GM21529 (cell line): ENCODE data around the gene TMIE.

Experiments used
- ATAC-seq: cut with Tn5 transposase; IDR thresholded peaks from one replicate; pipeline ENCODE4 v1.9.1; 2021; ENCODE audit not compliant: unreplicated experiment

The TMIE gene

DNA sequence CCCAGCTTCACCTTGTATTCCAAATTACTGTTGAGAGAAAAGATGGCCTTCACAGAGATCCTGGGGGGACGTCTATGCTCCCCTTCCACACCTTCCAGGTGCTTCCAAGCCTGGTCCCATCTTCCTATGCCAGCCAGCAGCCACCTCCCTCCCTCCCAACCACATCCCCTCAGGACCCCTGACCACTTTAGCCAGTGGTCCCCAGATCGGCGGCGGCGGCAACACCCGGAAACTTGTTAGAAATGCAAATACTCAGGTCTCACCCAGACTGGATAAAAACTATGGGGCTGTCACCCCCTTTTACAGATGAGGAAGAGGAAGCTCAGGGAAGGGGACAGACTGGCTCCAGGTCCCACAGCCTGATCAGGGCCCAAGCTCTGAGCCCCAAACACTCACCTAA lies 54.5 kb downstream of the TMIE start:
- ATAC-seq, result no peak

DNA sequence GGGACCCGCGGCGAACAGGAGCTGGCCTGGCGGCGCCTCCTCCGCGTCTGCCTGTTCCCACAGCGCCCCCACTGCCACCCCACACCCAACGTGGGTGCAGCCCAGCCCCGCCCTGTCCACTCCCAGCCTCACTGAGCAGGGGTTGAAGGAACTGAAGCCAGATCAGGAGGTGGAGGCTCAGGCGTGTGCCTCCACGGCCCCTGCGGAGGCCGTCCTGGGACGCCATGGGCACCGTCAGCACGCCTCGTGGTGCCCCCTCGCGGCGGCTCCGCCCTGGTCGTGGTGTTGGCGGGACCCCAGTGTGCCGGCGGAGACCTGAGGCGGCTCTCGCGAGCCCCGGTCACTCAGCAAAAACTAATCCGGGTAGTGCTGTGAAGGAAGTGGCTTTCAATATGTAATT lies 55.5 kb downstream of the TMIE start:
- no peak for ATAC-seq

DNA sequence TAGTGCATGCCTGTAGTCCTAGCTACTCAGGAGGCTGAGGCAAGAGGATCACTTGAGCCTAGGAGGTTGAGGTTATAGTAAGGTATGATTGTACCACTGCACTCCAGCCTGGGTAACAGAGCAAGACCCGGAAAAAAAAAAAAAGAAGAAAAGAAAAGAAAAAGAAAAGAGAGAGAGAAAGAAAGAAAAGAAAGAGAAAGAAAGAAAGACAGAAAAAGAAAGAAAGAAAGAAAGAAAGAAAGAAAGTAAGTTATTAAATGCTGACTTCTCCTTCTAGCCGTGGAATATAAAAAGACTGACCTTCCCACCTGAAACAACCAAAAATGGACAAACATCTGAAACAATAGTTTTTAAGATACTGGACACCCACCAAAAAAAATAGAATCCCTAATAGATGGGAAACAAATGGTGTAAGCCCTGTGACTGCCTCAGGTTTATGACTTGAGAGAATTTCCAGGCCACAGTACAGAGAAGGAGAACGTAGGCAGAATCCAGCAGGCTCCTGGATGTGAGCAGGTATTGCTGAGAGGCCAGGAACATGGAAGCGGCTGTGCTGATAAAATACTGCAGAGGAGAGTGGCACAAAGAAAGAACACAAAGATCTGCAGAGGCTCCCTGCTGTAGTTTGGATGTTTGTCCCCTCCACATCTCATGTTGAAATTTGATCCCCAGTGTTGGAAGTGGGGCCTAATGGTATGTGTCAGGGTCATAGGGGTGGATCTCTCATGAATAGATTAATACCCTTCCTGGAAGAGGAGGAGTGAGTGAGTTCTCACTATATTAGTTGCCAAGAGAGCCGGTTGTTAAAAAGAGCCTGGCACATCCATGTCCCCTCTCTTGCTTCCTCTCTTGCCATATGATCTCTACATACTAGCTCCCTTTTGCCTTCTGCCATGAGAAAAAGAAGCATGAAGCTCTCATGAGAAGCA lies 58.3 kb downstream of the TMIE start:
- no peak for ATAC-seq
